ENCODE results near the gene KCNG4.

Gene KCNG4

GRCh38 chr16:84177741-84178073, 62.1 kb downstream of the KCNG4 start:
- no peak for DNase-seq (ENCODE audit: low spot score in 2 of 2)
- H3K27me3 ChIP-seq (ENCODE audit: low read depth), result no peaks in the 10 kb centered on the region
- H3K36me3 ChIP-seq (replicated peaks), result peaks cover 23% of the 10 kb centered on the region
- H3K9me3 ChIP-seq, result no peaks in the 10 kb centered on the region
- in situ Hi-C loops (cut with MboI; ENCODE audit: low sequenced_read_pairs), result no loop called here
- H3K4me1 ChIP-seq, result peaks cover 4% of the 10 kb centered on the region; the same call in 1 of the 2 replicates
- no peak overlapping the region for H3K4me3 ChIP-seq

- in situ Hi-C loops (cut with MboI; ENCODE audit: low sequenced_read_pairs), result no loop called here
- DNase-seq (ENCODE audit: low spot score in 2 of 2), result no peak
- no peaks in the 10 kb centered on the region for H3K9me3 ChIP-seq
- peaks cover 4% of the 10 kb centered on the region; the same call in 1 of the 2 replicates for H3K4me1 ChIP-seq
- H3K27me3 ChIP-seq (ENCODE audit: low read depth), result no peaks in the 10 kb centered on the region
- H3K36me3 ChIP-seq (replicated peaks), result peaks cover 19% of the 10 kb centered on the region
- H3K4me3 ChIP-seq, result no peak overlapping the region
These were observed 63.4 kb downstream of the KCNG4 start for GRCh38 chr16:84176192-84177053.

GRCh38 chr16:84175350-84176081, 64.3 kb downstream of the KCNG4 start:
- H3K36me3 ChIP-seq (replicated peaks), result peaks cover 19% of the 10 kb centered on the region
- no peaks in the 10 kb centered on the region for H3K27me3 ChIP-seq (ENCODE audit: low read depth)
- peaks cover 4% of the 10 kb centered on the region; the same call in 1 of the 2 replicates for H3K4me1 ChIP-seq
- no peak overlapping the region for H3K4me3 ChIP-seq
- in situ Hi-C loops (cut with MboI; ENCODE audit: low sequenced_read_pairs), result no loop called here
- DNase-seq (ENCODE audit: low spot score in 2 of 2), result no peak
- H3K9me3 ChIP-seq, result no peaks in the 10 kb centered on the region

GRCh38 chr16:84174396-84174795, 65.4 kb downstream of the KCNG4 start:
- Histone ChIP-seq H3K4me1 (peaks cover 4% of the 10 kb centered on the region; the same call in 1 of the 2 replicates), H3K27me3 (ENCODE audit: low read depth) (no peaks in the 10 kb centered on the region), H3K9me3 (no peaks in the 10 kb centered on the region), H3K4me3 (no peak overlapping the region), H3K36me3 (replicated peaks) (peaks cover 15% of the 10 kb centered on the region)
- no peak for DNase-seq (ENCODE audit: low spot score in 2 of 2)
- in situ Hi-C loops (cut with MboI; ENCODE audit: low sequenced_read_pairs), result no loop called here

GRCh38 chr16:84169765-84170310, 70.0 kb downstream of the KCNG4 start:
- no peak for DNase-seq (ENCODE audit: low spot score in 2 of 2)
- in situ Hi-C loops (cut with MboI; ENCODE audit: low sequenced_read_pairs), result no loop called here

More at GRCh38 chr16:84169765-84170310, 70.0 kb downstream of the KCNG4 start:
- Histone ChIP-seq H3K4me3 (no peak overlapping the region), H3K27me3 (ENCODE audit: low read depth) (peaks cover 8% of the 10 kb centered on the region; the same call in 1 of the 2 replicates), H3K4me1 (no peaks in the 10 kb centered on the region), H3K36me3 (replicated peaks) (no peaks in the 10 kb centered on the region), H3K9me3 (no peaks in the 10 kb centered on the region)
